Breast epithelium (tissue), 4 donors: ENCODE results near the gene SERPINA9. TPM values are rescaled to one million over a fixed set of nuclear protein-coding genes. Genes with fewer than 3 reads are reported as not detected.

ENCODE experiments used
- DNase-seq, 2 donors: peaks; one replicate each; pipeline ENCODE4 v3.0.0-alpha.2; 2019; ENCODE audit warnings: low spot score in 2 of 2
- H3K27ac ChIP-seq, 2 donors: fragments of 200-600 bp; sonication (generic) in 1 of 2; one replicate each; pipeline ENCODE4 v1.5.1; 2016 to 2019; ENCODE audit warnings: mild to moderate bottlenecking in 1 of 2
- H3K27me3 ChIP-seq, 2 donors: fragments of 200-600 bp; sonication (generic) in 1 of 2; one replicate each; pipeline versions ENCODE4 v1.5.1 to v1.6.0; 2017 to 2019; ENCODE audit warnings: control low read depth in 1 of 2, mild to moderate bottlenecking in 1 of 2
- H3K36me3 ChIP-seq: fragments of 200-600 bp; one replicate; pipeline ENCODE4 v1.5.1; 2019
- H3K4me1 ChIP-seq, 2 donors: fragments of 200-600 bp; sonication (generic); one replicate each; pipeline ENCODE4 v1.5.1; 2016 to 2019; ENCODE audit warnings: control low read depth in 1 of 2
- H3K4me3 ChIP-seq, 3 donors: fragments of 200-600 bp; sonication (generic); 1 replicate in 2 of 3; 2 replicates in 1 of 3; pipeline ENCODE4 v1.5.1; 2016 to 2019; ENCODE audit warnings: mild to moderate bottlenecking in 3 of 3, moderate library complexity in 2 of 3
- H3K9me3 ChIP-seq, 2 donors: fragments of 200-600 bp; sonication (generic) in 1 of 2; one replicate each; pipeline ENCODE4 v1.5.1; 2016 to 2019; ENCODE audit warnings: control low read depth in 1 of 2
- POLR2A ChIP-seq: fragments of 450-650 bp; IDR thresholded peaks from one replicate; pipeline ENCODE4 v1.6.1; 2016; ENCODE audit warnings: antibody characterized with exemption, mild to moderate bottlenecking, moderate library complexity
- POLR2AphosphoS5 ChIP-seq, 3 donors: sonication (generic); formaldehyde crosslinking; IDR thresholded peaks; one replicate each; pipeline ENCODE4 v1.6.1; 2017; ENCODE audit warnings: antibody characterized with exemption in 3 of 3
- intact Hi-C: fragments of 100-400 bp; cut with DNase I; formaldehyde crosslinking; loops from one replicate; pipeline ENCODE4 v1.15.1; 2023; ENCODE audit warnings: low total_unique reads
- total RNA-seq, 3 donors: library from RNA; depleted of rRNA; stranded (reverse); fragments of >200 nt; gene quantifications; one replicate each; pipeline ENCODE4 v1.1.0, GENCODE V29; 2016
- TF ChIP-seq, protein P1 (sequence below), 3 donors: fragments of 450-650 bp; IDR thresholded peaks; one replicate each; pipeline ENCODE4 v1.5.1; 2016 to 2017; ENCODE audit warnings: antibody characterized with exemption in 3 of 3, mild to moderate bottlenecking in 3 of 3, moderate library complexity in 3 of 3

The SERPINA9 gene
- total RNA-seq, 3 donors from 2014 or later = not detected

DNA sequence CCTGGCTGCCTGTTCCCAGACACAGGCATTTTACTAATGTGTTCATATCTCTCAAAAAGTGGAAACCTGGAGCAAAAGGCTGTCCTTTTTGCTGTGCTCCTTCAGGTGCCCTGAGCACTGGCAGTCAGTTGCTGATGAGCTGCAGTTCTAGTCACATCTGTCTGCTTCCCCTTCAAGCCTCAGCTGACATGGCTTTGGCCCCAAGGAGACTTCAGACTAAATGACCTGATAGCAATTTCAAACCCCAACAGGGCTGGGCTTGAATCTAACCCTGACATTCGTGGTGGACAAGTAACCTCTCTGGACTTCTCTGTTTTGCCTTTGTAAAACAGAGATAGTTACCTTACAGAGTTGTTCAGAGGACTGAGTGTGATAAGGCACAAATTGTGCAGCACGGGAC lies 5.7 kb downstream of the SERPINA9 start:
- intact Hi-C loops = no loop called here
- H3K9me3 ChIP-seq = peaks cover 9 to 11% of the 10 kb centered on the region in 2 donors
- TF ChIP-seq POLR2A (no peak), POLR2AphosphoS5 (IDR thresholded peaks at IDR 0.05) (no peak)
- TF ChIP-seq, protein P1, sequence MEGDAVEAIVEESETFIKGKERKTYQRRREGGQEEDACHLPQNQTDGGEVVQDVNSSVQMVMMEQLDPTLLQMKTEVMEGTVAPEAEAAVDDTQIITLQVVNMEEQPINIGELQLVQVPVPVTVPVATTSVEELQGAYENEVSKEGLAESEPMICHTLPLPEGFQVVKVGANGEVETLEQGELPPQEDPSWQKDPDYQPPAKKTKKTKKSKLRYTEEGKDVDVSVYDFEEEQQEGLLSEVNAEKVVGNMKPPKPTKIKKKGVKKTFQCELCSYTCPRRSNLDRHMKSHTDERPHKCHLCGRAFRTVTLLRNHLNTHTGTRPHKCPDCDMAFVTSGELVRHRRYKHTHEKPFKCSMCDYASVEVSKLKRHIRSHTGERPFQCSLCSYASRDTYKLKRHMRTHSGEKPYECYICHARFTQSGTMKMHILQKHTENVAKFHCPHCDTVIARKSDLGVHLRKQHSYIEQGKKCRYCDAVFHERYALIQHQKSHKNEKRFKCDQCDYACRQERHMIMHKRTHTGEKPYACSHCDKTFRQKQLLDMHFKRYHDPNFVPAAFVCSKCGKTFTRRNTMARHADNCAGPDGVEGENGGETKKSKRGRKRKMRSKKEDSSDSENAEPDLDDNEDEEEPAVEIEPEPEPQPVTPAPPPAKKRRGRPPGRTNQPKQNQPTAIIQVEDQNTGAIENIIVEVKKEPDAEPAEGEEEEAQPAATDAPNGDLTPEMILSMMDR (IDR thresholded peaks at IDR 0.05) = no peak
- H3K27ac ChIP-seq = no peak overlapping the region
- H3K4me3 ChIP-seq = no peak overlapping the region
- H3K4me1 ChIP-seq = no peaks in the 10 kb centered on the region
- no peaks in the 10 kb centered on the region for H3K36me3 ChIP-seq
- H3K27me3 ChIP-seq = peaks cover 0 to 11% of the 10 kb centered on the region in 2 donors
- no peak for DNase-seq

DNA sequence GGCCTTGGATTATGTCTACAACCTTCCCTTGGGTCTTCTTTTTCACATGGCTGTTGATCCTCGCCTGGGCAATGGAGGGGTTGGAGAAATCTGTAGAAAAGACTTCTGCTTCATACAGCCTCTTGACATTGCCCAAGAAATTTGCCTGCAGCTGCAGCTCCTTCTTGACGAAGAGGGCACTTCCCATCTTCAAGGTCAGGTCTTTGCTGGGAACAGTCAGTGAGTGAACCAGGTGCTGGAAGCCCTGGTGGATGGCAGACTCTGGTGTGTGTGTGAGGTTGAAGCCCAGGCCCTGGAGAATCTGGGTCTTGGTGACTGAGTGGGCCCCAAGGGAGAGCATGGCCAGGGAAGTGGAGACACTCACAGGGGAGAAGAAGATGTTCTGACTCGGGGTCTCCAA lies 6.7 kb downstream of the SERPINA9 start:
- peaks cover 0 to 7% of the 10 kb centered on the region in 2 donors for H3K27me3 ChIP-seq
- H3K36me3 ChIP-seq = no peaks in the 10 kb centered on the region
- no peak for TF ChIP-seq POLR2A
- TF ChIP-seq, protein P1 (IDR thresholded peaks at IDR 0.05) = no peak
- TF ChIP-seq POLR2AphosphoS5 (IDR thresholded peaks at IDR 0.05) = no peak
- no peaks in the 10 kb centered on the region for H3K4me1 ChIP-seq
- no peak overlapping the region for H3K27ac ChIP-seq
- intact Hi-C loops = no loop called here
- no peak overlapping the region for H3K4me3 ChIP-seq
- DNase-seq = no peak
- peaks cover 20% of the 10 kb centered on the region in 2 donors for H3K9me3 ChIP-seq

DNA sequence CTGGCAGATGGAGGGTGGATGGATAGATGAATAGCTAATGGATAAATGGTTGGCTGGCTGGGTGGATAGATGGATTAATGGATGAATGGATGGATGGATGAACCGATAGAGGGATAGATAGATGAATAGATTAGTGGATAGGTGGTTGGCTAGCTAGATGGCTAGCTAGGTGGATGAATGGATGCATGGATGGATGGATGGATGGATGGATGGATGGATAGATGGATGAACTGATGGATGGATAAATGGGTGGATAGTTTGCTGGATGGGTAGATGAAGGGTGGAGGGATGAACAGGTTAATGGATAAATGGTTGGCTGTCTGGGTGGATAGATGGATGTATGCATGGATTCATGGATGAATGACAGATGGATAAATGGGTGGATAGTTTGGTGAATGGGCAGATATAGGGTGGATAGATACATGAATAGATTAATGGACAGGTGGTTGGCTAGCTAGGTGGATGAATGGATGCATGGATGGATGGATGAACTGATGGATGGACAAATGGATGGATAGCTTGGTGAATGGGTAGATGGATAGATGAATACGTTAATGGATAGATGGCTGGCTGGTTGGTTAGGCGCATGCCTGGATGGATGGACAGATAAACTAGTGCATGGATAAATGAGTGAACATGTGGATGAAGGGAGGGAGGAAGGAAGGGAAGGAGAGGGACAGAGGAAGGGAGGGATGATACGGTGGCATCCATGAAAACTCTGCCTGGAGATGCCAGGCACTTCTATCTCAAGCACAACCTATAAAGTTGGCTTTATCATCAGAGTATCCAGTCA lies 8.1 kb downstream of the SERPINA9 start:
- TF ChIP-seq POLR2A = no peak
- TF ChIP-seq, protein P1 (IDR thresholded peaks at IDR 0.05) = no peak
- TF ChIP-seq POLR2AphosphoS5 (IDR thresholded peaks at IDR 0.05) = no peak
- H3K9me3 ChIP-seq = peaks cover 23 to 27% of the 10 kb centered on the region in 2 donors
- no peak overlapping the region for H3K4me3 ChIP-seq
- no peaks in the 10 kb centered on the region for H3K4me1 ChIP-seq
- intact Hi-C loops = no loop called here
- DNase-seq = peak in 1 of 2 donors; percentile 6
- H3K27me3 ChIP-seq = peaks cover 0 to 7% of the 10 kb centered on the region in 2 donors
- H3K27ac ChIP-seq = no peak overlapping the region
- H3K36me3 ChIP-seq = no peaks in the 10 kb centered on the region

DNA sequence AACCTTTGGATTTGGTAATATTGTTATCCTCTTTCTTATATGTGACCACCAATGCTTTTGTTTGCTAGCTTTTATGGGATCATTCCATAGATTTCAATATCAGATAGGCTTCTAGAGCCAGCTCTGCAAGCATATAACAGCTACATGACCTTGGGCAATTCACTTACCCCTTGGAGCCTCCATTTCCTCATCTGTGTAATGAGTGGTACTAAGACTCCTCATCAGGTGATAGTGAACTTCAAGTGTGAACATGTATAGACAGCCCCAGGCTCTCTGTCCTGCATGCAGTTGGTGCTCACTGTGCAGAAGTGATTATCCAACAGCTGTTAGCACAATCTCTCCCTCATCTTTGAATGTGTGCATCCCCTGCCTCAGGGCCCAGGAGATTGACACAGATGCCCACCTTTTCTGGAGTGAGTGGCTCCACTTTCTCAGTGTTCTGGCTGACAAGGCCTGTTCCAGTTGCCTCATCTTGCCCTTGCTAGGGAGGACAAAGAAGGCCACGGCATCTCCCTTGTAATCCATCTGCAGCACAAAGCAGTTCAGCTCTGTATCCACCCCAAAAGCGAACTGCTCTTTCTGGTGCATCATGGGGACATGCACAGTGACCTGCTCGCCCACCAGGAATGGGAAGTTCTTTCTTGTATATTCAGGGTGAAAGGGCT lies 9.2 kb downstream of the SERPINA9 start:
- H3K4me3 ChIP-seq = no peak overlapping the region
- TF ChIP-seq POLR2A (no peak), POLR2AphosphoS5 (IDR thresholded peaks at IDR 0.05) (no peak)
- TF ChIP-seq, protein P1 (IDR thresholded peaks at IDR 0.05) = no peak
- H3K9me3 ChIP-seq = peaks cover 23 to 27% of the 10 kb centered on the region in 2 donors
- H3K27ac ChIP-seq = no peak overlapping the region
- intact Hi-C loops = no loop called here
- no peaks in the 10 kb centered on the region for H3K36me3 ChIP-seq
- peaks cover 0 to 7% of the 10 kb centered on the region in 2 donors for H3K27me3 ChIP-seq
- no peaks in the 10 kb centered on the region for H3K4me1 ChIP-seq
- no peak for DNase-seq

DNA sequence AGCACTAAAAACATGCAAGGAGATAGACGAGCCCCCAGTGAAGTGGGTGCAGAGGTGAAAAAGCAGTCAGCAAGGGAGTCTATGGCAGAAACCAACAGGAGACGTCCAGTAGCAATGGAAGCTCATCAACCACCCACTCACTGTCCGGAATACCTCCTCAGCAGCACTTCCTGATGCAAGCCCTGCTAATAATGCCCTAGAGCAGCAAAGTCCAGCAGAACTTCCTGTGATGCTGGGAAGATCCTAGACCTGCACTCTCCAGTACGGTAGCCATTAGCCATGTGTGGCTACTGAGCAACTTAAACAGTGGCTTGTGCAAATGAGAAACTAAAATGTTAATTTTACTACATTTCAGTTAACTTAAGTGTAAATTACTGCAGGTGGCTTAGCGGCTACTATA lies 11.0 kb downstream of the SERPINA9 start:
- Histone ChIP-seq H3K27ac (no peak overlapping the region), H3K4me3 (no peak overlapping the region), H3K9me3 (peaks cover 23 to 27% of the 10 kb centered on the region in 2 donors), H3K4me1 (no peaks in the 10 kb centered on the region), H3K36me3 (no peaks in the 10 kb centered on the region), H3K27me3 (peaks cover 0 to 7% of the 10 kb centered on the region in 2 donors)
- intact Hi-C loops = no loop called here
- no peak for DNase-seq
- TF ChIP-seq POLR2A (no peak), POLR2AphosphoS5 (IDR thresholded peaks at IDR 0.05) (no peak)
- TF ChIP-seq, protein P1 (IDR thresholded peaks at IDR 0.05) = no peak
